Measurements from ENCODE around the gene SPEF2. TPM values are rescaled to one million over a fixed set of nuclear protein-coding genes. Genes with fewer than 3 reads are reported as not detected.
"Not testable (repeated sequence)": the region's sequence is repeated elsewhere in the genome, so short reads cannot be mapped to it uniquely, and the experiment has no call there.

The SPEF2 gene
- polyA plus RNA-seq, 3 donors: 39.8 to 48.2 (median 41.4) TPM

DNA sequence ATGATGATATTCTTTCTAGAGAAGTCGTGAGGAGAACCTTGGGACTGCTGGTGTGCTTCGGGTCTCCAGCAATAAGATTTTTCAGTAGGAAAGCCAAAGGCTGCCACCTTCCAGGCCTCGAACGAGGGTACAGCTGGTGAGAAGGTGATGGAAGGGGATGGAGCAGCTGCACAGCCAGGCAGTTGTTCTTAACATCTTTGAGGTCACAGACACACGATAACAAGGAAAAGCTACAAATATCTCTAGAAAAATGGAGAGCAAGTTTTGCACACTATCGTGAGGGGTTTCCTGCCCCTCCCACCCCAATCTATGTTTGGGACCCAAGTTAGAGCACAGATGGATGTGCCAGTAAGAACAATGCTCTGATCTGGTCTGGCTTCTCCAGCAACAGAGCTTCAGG lies 232.2 kb downstream of the SPEF2 start:
- no peak for DNase-seq (ENCODE audit: low read depth in 3 of 3, low spot score in 2 of 3)

DNA sequence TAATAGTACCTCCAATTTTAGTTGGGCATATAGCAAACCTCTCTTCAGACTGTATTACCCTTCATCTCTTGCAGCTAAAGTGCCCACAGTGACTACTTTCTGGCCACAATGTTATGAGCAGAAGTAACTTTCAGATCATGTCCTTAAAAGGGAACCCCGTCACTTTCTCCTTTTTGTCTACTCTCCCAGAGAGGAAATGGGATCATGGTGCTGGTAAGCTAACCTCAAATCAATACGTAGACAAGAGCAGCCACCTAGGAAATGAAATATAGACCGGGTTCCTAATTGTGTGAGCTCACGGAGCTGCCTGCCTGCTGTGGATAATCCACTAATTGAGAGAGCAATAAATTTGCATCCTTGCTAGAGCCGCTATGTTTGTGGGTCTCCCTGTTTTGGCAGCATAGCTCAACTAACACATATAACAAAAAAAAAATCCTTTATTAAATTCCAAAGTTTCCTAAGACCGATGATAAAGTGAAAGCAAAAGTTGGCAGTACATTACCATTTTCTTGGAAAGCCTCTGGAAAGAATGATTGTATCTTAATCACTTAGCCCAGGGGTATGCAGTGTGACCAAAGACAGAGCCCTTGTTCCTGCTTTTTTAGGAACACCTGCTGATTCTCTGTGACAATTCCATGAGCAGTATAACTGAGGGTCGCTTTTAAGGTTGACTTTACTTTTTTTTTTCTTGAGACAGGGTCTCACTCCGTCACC lies 233.5 kb downstream of the SPEF2 start:
- DNase-seq (ENCODE audit: low read depth in 3 of 3, low spot score in 2 of 3): no peak

DNA sequence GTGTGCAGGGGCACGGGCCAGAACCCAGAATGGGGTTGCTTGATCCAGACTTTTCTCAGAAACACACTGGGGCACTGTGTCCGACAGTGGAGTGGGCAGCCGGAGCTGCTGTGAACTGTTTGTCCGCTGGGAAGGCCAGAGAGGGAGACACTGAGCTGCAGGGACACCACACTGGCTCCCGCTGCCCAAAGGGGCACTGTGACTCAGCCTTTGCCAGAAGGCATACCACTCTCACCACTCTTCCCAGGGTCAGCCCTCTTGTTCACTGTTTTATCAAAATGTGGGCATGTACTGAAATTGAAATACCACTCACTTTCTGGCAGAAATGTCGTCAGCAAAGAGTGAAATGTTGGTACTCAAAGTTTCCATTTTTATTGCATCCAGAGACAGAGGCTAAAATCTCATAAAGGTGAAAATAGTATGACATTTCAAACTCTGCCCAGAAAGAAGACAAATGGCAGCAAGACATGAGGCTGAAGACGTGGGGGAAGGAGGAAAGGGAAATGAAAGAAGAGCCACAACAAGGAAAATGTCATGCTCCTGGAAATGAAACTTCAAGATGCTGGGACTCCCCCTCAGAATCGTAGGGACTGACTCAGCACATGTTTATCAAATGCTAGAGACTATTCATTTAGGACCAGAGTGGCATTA lies 234.5 kb downstream of the SPEF2 start:
- no peak for DNase-seq (ENCODE audit: low read depth in 3 of 3, low spot score in 2 of 3)

DNA sequence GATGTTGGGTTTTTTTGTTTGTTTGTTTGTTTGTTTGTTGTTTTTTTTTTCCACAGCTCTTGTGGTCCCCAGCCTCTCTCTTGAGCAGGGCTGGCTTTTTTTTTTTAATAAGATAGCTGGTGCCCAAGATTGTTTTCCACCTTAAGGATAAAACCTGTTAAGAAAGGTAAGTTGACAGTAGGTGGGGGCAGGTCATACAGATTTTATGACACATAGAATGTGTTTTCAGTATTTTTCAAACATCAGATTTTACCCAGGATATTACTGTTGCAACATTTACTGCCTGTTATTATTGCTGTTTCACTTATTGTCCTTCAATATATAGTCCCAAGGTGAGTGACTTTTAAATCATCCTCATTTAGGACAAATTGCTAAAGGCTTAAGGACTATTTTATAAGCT lies 235.1 kb downstream of the SPEF2 start:
- DNase-seq (ENCODE audit: low read depth in 3 of 3, low spot score in 2 of 3): no peak

DNA sequence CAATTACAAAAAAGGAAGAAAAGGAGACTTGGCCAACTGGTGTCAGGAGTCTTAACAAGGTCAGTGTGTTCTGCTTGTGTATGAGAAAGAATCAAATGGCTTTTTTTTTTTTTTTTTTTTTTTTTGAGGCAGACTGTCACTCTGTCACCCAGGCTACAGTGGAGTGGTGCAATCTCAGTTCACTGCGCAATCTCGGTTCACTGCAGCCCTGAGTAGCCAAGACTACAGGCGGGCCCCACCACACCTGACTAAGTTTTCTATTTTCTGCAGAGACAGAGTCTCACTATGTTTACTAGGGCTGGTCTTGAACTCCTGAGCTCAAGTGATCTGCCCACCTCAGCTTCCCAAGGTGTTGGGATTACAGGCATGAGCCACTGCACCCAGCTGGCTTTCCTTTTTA lies 236.0 kb downstream of the SPEF2 start:
- DNase-seq (ENCODE audit: low read depth in 3 of 3, low spot score in 2 of 3): no peak

DNA sequence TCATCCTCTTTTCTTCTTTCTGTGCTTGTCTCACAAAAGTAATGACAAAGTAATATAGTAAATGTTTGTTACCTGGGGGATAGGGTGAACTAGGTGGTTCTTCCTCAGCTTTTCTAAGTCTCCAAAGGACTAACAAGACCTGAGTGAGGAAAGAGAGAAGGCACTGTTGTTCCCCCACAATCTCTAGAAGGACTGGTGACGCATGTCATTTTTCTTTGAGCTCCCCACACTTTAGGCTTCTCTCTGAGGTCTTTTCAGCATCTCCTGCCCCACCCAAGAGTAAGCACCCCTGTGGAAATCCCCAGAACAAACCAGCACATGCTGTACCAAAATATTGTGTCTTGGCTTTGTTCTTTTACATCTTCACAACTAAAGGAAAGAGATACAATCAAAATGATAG lies 236.6 kb downstream of the SPEF2 start:
- no peak for DNase-seq (ENCODE audit: low read depth in 3 of 3, low spot score in 2 of 3)

DNA sequence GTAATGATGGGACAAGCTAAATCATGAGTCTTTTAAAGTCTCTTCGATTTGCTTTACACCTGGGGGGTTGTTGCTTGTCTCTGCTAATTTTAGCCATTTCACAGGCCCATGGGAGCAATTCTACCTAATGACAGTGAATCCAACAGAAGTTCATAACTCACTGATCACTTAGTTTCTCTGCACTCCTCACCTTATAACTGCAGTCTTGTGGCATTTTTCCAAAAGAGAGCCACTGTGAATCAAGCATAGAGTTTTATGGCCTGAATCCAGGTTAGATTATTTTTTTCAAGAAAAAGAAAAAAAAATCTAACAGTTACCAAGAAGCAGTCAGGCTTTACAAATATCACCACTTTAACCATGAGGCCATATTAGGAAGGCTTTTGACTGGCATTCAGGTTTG lies 237.5 kb downstream of the SPEF2 start:
- no peak for DNase-seq (ENCODE audit: low read depth in 3 of 3, low spot score in 2 of 3)

DNA sequence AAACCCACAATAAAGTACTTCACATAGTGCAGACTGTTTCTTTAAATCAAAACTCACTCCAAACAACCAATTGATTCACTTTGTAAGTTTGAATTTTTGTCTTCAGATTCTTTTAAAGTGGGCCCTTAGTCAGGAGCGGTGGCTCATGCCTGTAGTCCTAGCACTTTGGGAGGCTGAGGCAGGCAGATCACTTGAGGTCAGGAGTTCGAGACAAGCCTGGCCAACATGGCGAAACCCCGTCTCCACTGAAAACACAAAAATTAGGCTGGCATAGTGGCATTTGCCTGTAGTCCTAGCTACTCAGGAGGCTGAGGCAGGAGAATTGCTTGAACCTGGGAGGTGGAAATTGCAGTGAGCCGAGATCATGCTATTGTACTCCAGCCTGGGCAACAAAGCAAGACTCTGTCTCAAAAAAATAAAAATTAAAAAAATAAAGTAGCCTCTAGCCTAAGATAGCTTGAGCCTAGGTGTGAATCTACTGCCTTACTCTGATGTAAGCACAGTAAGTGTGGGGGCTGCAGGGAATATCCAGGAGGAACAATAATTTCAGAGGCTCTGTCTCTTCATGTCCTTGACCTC lies 238.6 kb downstream of the SPEF2 start:
- not testable (repeated sequence) for DNase-seq (ENCODE audit: low read depth in 3 of 3, low spot score in 2 of 3)

DNA sequence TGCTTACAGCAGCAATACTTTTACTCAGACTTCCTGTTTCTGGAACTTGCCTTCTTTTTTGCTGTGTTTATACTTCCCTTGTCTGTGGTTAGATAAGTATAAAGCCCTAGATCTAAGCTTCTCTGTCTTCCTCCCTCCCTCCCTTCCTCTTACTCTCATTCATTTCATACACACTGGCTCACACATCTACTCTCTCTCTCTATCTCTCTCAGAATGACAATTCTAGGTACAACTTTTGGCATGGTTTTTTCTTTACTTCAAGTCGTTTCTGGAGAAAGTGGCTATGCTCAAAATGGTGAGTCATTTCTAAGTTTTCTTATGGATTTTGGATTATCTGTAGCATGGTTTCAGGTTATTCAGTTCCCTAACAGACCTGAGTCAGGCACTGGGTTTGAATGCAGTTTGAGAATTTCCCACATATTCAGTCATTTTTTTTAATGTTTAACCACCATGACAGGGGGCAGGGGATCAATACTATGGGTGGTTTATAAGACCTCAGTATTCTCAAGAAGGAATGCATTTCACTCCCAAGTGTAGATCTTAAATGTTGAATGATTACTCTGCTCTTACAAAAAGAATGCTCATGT lies 239.2 kb downstream of the SPEF2 start, which contains the start of gene IL7R:
IL7R (plus strand) TSS at position 127 of the 587 bp plus-strand sequence; CDS start at position 214, 87 bp downstream.
- DNase-seq (ENCODE audit: low read depth in 3 of 3, low spot score in 2 of 3): no peak

DNA sequence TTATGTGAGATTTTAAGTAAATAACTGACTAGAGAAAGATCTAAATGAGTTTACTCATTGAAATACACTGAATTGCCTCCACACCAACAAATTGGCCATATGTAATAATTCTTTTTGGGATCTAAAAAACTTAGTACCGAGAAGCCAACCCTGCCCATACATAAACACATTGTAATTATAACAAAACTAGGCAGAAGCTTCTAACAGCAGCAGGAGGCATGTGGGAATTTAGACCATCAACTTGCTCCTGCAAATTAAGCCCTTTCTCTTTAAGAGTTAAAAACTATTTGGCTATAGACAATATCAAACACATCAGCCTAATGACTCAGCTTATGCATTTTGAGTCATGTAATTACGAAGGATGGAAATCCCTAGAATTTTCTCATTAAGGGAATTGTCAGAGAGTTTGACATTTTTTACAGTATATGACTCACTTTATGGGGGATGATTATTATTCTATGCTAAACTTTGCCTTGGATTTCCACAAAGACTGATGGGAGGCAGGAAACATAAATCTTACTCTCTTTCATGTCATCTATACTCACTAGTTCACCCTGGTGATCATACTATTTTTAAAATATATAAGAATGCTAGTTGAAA lies 240.0 kb downstream of the SPEF2 start:
- no peak for DNase-seq (ENCODE audit: low read depth in 3 of 3, low spot score in 2 of 3)

DNA sequence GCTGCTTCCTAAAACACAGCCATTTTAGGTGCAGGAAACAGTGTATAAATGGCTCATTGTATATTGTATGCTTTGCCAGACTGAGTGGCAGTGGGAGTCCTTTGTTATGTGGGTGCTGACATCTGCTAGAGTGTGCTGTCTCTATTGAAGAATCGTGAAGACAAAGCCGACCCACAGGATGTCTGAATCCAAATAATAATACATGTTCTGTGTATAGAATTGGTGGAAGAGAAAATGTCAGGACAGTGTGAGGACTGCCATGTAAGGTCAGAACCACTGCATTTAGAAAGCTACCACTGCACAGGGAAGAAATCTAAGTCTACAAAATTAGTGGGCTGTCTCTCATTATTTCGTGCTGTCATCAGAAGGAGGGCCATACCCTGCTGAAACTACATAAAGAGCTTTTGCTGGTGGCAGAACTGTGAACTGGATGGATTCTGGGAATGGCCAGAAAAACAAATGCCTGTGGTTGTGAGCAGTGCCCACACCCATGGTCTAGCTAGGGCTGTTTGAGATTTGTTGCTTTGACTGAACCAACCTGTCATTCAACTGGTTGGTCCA lies 241.5 kb downstream of the SPEF2 start:
- no peak for DNase-seq (ENCODE audit: low read depth in 3 of 3, low spot score in 2 of 3)

DNA sequence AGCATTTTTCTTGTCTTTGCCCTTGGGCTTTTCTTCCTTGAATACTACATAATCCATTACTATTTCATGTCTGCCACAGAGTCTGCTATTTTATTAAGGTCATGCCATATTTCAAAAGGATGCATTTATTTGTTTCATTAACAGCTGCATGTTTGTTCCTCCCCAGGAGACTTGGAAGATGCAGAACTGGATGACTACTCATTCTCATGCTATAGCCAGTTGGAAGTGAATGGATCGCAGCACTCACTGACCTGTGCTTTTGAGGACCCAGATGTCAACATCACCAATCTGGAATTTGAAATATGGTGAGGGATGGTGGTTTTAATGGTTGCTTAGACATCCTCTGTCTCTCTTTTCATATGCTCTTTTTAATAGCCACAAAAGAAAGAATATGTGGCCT lies 243.0 kb downstream of the SPEF2 start:
- DNase-seq (ENCODE audit: low read depth in 3 of 3, low spot score in 2 of 3): no peak

DNA sequence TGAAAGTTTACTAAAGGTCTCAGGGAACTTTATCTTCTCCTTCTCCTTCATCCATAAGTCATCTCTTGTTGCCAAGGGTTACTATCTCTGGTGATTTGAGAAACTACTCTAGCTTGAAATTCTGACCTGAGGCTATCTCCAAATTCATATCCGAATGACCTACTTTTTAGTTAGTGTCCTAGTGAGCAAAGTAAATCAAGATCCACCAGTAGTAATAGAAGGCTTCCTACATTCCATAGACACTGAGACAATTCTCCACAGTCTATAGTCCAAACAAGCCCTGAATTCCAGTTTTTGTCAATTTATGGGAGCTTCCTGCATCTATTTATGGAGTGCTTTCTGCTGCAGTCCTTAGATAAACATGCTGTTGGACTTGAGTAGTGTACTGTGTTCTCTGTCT lies 244.1 kb downstream of the SPEF2 start:
- no peak for DNase-seq (ENCODE audit: low read depth in 3 of 3, low spot score in 2 of 3)

DNA sequence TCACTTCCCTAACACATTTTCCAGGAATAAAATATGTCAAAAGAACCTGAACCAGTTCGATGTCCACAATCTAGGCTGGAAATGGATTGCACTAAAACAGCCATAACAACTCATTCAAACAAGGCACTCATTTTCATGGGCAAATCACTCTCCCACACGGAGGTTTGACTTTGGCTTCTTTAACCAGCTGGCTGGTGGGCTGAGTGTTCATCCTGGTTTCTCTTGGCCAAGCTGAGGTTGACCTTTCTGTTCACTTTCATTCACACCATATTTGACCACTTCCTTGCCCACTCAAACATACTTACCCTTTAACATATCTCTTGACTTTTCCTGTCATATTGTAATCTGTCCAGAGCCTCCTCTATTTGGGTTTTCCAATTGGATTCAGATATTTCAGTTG lies 244.5 kb downstream of the SPEF2 start:
- DNase-seq (ENCODE audit: low read depth in 3 of 3, low spot score in 2 of 3): no peak

DNA sequence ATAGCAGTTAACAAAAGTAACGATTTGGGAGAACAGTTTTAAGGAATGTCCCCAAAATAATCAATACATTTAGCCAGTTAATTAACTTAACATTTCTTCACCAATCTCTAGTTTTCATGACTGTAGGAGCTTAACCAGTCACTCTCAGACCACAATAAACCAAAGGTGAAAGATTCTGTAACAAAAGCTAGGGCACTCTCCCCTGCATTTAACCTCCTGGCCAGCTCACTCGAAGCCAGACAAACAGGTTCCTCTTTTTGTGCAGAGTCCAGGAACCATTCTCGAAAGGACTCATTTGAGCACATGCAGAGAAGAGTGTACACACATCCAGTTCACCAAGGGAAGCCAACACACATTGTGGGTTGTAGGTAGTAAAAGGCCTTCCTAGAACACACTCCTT lies 245.5 kb downstream of the SPEF2 start:
- DNase-seq (ENCODE audit: low read depth in 3 of 3, low spot score in 2 of 3): no peak

Other genes starting within 250 kb of the SPEF2 start
- under 1 TPM; 0.37 to 0.93 (median 0.60) TPM for gene IL7R, start 239.0 kb downstream of the SPEF2 start, polyA plus RNA-seq (ENCODE audit: insufficient read length in 3 of 3)